ENCODE data around the gene ARHGEF39.

ARHGEF39 gene

GRCh38 chr9:35675732-35676392 is 10.9 kb upstream of the ARHGEF39 start:
- H3K79me1 ChIP-seq (ENCODE audit: low read length) = no peaks in the 10 kb centered on the region
- peak; percentile 86 for DNase-seq
- peak overlapping the region; percentile 24 for H3K4ac ChIP-seq (ENCODE audit: low read depth, low read length)
- peak overlapping the region; percentile 11 for H2BK5ac ChIP-seq (ENCODE audit: low read length)
- peak overlapping the region; percentile 59 for H3K23ac ChIP-seq (ENCODE audit: low read length)
- WGBS (ENCODE audit: extremely low coverage, insufficient coverage, low lambda C conversion rate) = no CpG with 5 or more reads among the region's 51 CpGs
- H3K4me2 ChIP-seq (ENCODE audit: low read length) = peak overlapping the region; percentile 75
- H2BK15ac ChIP-seq (replicated peaks; ENCODE audit: low read depth) = no peak overlapping the region
- H3K27me3 ChIP-seq (ENCODE audit: insufficient read depth, low read length, poor library complexity) = no peaks in the 10 kb centered on the region
- H4K5ac ChIP-seq (ENCODE audit: low read length) = no peak overlapping the region
- H3K4me1 ChIP-seq (ENCODE audit: control insufficient read depth, low read depth, low read length) = peaks cover 4% of the 10 kb centered on the region
- peak overlapping the region; percentile 18 for H2AK5ac ChIP-seq (ENCODE audit: low read length)
- H2BK120ac ChIP-seq (ENCODE audit: low read depth, low read length) = no peak overlapping the region
- H3K79me2 ChIP-seq (ENCODE audit: control insufficient read depth, insufficient read depth, low read length) = no peaks in the 10 kb centered on the region
- peak overlapping the region; percentile 25 for H3K18ac ChIP-seq (ENCODE audit: low read length)
- no peaks in the 10 kb centered on the region for H3K36me3 ChIP-seq (ENCODE audit: control insufficient read depth, insufficient read depth, low read length)
- no peak overlapping the region for H3K27ac ChIP-seq (ENCODE audit: low read depth, low read length)
- H3K9ac ChIP-seq (ENCODE audit: low read length) = peak overlapping the region; percentile 77
- peak overlapping the region; percentile 94 for H3K56ac ChIP-seq (ENCODE audit: low read length)
- no peak overlapping the region for H4K8ac ChIP-seq (ENCODE audit: low read depth, low read length)
- H3K4me3 ChIP-seq (ENCODE audit: low read length) = peak overlapping the region; percentile 24

- no CpG with 5 or more reads among the region's 13 CpGs for WGBS (ENCODE audit: extremely low coverage, insufficient coverage, low lambda C conversion rate)
- Histone ChIP-seq H4K5ac (ENCODE audit: low read length) (peak overlapping the region; percentile 95), H4K8ac (ENCODE audit: low read depth, low read length) (no peak overlapping the region), H3K4me3 (ENCODE audit: low read length) (peak overlapping the region; percentile 24), H3K9ac (ENCODE audit: low read length) (peak overlapping the region; percentile 77), H2AK5ac (ENCODE audit: low read length) (no peak overlapping the region), H3K4me1 (ENCODE audit: control insufficient read depth, low read depth, low read length) (peaks cover 4% of the 10 kb centered on the region), H3K23ac (ENCODE audit: low read length) (no peak overlapping the region), H3K79me1 (ENCODE audit: low read length) (no peaks in the 10 kb centered on the region), H2BK5ac (ENCODE audit: low read length) (no peak overlapping the region), H3K36me3 (ENCODE audit: control insufficient read depth, insufficient read depth, low read length) (no peaks in the 10 kb centered on the region), H3K27me3 (ENCODE audit: insufficient read depth, low read length, poor library complexity) (no peaks in the 10 kb centered on the region), H3K79me2 (ENCODE audit: control insufficient read depth, insufficient read depth, low read length) (no peaks in the 10 kb centered on the region), H3K56ac (ENCODE audit: low read length) (peak overlapping the region; percentile 94), H2BK120ac (ENCODE audit: low read depth, low read length) (no peak overlapping the region), H3K27ac (ENCODE audit: low read depth, low read length) (no peak overlapping the region), H3K18ac (ENCODE audit: low read length) (peak overlapping the region; percentile 25), H2BK15ac (replicated peaks; ENCODE audit: low read depth) (no peak overlapping the region), H3K4ac (ENCODE audit: low read depth, low read length) (peak overlapping the region; percentile 24), H3K4me2 (ENCODE audit: low read length) (peak overlapping the region; percentile 75)
- DNase-seq = peak; percentile 59
Measured at GRCh38 chr9:35675204-35675603, 10.2 kb upstream of the ARHGEF39 start.

- Histone ChIP-seq H3K79me1 (ENCODE audit: low read length) (no peaks in the 10 kb centered on the region), H3K27me3 (ENCODE audit: insufficient read depth, low read length, poor library complexity) (no peaks in the 10 kb centered on the region), H2AK5ac (ENCODE audit: low read length) (no peak overlapping the region), H2BK5ac (ENCODE audit: low read length) (no peak overlapping the region), H4K8ac (ENCODE audit: low read depth, low read length) (no peak overlapping the region), H3K18ac (ENCODE audit: low read length) (no peak overlapping the region), H3K79me2 (ENCODE audit: control insufficient read depth, insufficient read depth, low read length) (no peaks in the 10 kb centered on the region), H3K4me3 (ENCODE audit: low read length) (no peak overlapping the region), H3K23ac (ENCODE audit: low read length) (no peak overlapping the region), H4K5ac (ENCODE audit: low read length) (no peak overlapping the region), H3K9ac (ENCODE audit: low read length) (no peak overlapping the region), H3K36me3 (ENCODE audit: control insufficient read depth, insufficient read depth, low read length) (no peaks in the 10 kb centered on the region), H3K4me1 (ENCODE audit: control insufficient read depth, low read depth, low read length) (peaks cover 4% of the 10 kb centered on the region), H2BK120ac (ENCODE audit: low read depth, low read length) (no peak overlapping the region), H3K27ac (ENCODE audit: low read depth, low read length) (no peak overlapping the region), H2BK15ac (replicated peaks; ENCODE audit: low read depth) (no peak overlapping the region), H3K56ac (ENCODE audit: low read length) (no peak overlapping the region), H3K4me2 (ENCODE audit: low read length) (no peak overlapping the region), H3K4ac (ENCODE audit: low read depth, low read length) (no peak overlapping the region)
- DNase-seq = no peak
- no CpG with 5 or more reads among the region's 3 CpGs for WGBS (ENCODE audit: extremely low coverage, insufficient coverage, low lambda C conversion rate)
Measured at GRCh38 chr9:35674025-35674361, 9.0 kb upstream of the ARHGEF39 start.

GRCh38 chr9:35673132-35674024 is 8.4 kb upstream of the ARHGEF39 start, which contains the start of gene CA9:
TSS of gene CA9 (plus strand) at chr9:35673928. CDS start at chr9:35673960, 32 bp downstream.
- Histone ChIP-seq H3K9ac (ENCODE audit: low read length) (no peak within 1 kb of the TSS), H3K18ac (ENCODE audit: low read length) (no peak within 1 kb of the TSS), H2BK5ac (ENCODE audit: low read length) (no peak within 1 kb of the TSS), H3K4me2 (ENCODE audit: low read length) (no peak within 1 kb of the TSS), H2AK5ac (ENCODE audit: low read length) (no peak within 1 kb of the TSS), H3K56ac (ENCODE audit: low read length) (no peak within 1 kb of the TSS), H3K4me3 (ENCODE audit: low read length) (no peak within 1 kb of the TSS), H2BK15ac (replicated peaks; ENCODE audit: low read depth) (no peak within 1 kb of the TSS), H3K79me2 (ENCODE audit: control insufficient read depth, insufficient read depth, low read length) (no peaks in the 10 kb centered on the region), H4K8ac (ENCODE audit: low read depth, low read length) (no peak within 1 kb of the TSS), H4K5ac (ENCODE audit: low read length) (no peak within 1 kb of the TSS), H3K36me3 (ENCODE audit: control insufficient read depth, insufficient read depth, low read length) (no peaks in the 10 kb centered on the region), H3K27me3 (ENCODE audit: insufficient read depth, low read length, poor library complexity) (no peaks in the 10 kb centered on the region), H3K23ac (ENCODE audit: low read length) (no peak within 1 kb of the TSS), H3K4me1 (ENCODE audit: control insufficient read depth, low read depth, low read length) (peaks cover 4% of the 10 kb centered on the region), H3K4ac (ENCODE audit: low read depth, low read length) (no peak within 1 kb of the TSS), H2BK120ac (ENCODE audit: low read depth, low read length) (no peak within 1 kb of the TSS), H3K79me1 (ENCODE audit: low read length) (no peaks in the 10 kb centered on the region), H3K27ac (ENCODE audit: low read depth, low read length) (no peak within 1 kb of the TSS)
- DNase-seq = no peak
- WGBS (ENCODE audit: extremely low coverage, insufficient coverage, low lambda C conversion rate) = no CpG with 5 or more reads among the region's 10 CpGs

- Histone ChIP-seq H3K4ac (ENCODE audit: low read depth, low read length) (no peak overlapping the region), H3K36me3 (ENCODE audit: control insufficient read depth, insufficient read depth, low read length) (no peaks in the 10 kb centered on the region), H3K4me1 (ENCODE audit: control insufficient read depth, low read depth, low read length) (no peaks in the 10 kb centered on the region), H3K9ac (ENCODE audit: low read length) (no peak overlapping the region), H3K4me3 (ENCODE audit: low read length) (no peak overlapping the region), H2BK15ac (replicated peaks; ENCODE audit: low read depth) (no peak overlapping the region), H2AK5ac (ENCODE audit: low read length) (no peak overlapping the region), H2BK5ac (ENCODE audit: low read length) (no peak overlapping the region), H4K5ac (ENCODE audit: low read length) (no peak overlapping the region), H3K4me2 (ENCODE audit: low read length) (no peak overlapping the region), H3K18ac (ENCODE audit: low read length) (no peak overlapping the region), H3K79me2 (ENCODE audit: control insufficient read depth, insufficient read depth, low read length) (no peaks in the 10 kb centered on the region), H4K8ac (ENCODE audit: low read depth, low read length) (no peak overlapping the region), H3K79me1 (ENCODE audit: low read length) (no peaks in the 10 kb centered on the region), H3K56ac (ENCODE audit: low read length) (no peak overlapping the region), H2BK120ac (ENCODE audit: low read depth, low read length) (no peak overlapping the region), H3K23ac (ENCODE audit: low read length) (no peak overlapping the region), H3K27me3 (ENCODE audit: insufficient read depth, low read length, poor library complexity) (no peaks in the 10 kb centered on the region), H3K27ac (ENCODE audit: low read depth, low read length) (no peak overlapping the region)
- no CpG with 5 or more reads among the region's 6 CpGs for WGBS (ENCODE audit: extremely low coverage, insufficient coverage, low lambda C conversion rate)
- DNase-seq = no peak
Measured at GRCh38 chr9:35669331-35670145, 4.5 kb upstream of the ARHGEF39 start.
